HepG2 (cell line): ENCODE results near the gene EFNA2.

Experiments used
- NFE2L1 ChIP-seq: sonication (generic); formaldehyde crosslinking; IDR thresholded peaks from 2 replicates; pipeline ENCODE4 v1.4.0; 2020; ENCODE audit warnings: missing genetic modification reagents, mild to moderate bottlenecking, borderline replicate concordance
- NFIB ChIP-seq: sonication (generic); formaldehyde crosslinking; IDR thresholded peaks from 2 replicates; pipeline ENCODE4 v1.9.0; 2021; ENCODE audit warnings: missing genetic modification reagents, mild to moderate bottlenecking, borderline replicate concordance
- ZNF274 ChIP-seq: sonication (generic); formaldehyde crosslinking; IDR thresholded peaks from 2 replicates; pipeline ENCODE4 v1.5.1; 2020; ENCODE audit warnings: mild to moderate bottlenecking, missing genetic modification reagents

DNA sequence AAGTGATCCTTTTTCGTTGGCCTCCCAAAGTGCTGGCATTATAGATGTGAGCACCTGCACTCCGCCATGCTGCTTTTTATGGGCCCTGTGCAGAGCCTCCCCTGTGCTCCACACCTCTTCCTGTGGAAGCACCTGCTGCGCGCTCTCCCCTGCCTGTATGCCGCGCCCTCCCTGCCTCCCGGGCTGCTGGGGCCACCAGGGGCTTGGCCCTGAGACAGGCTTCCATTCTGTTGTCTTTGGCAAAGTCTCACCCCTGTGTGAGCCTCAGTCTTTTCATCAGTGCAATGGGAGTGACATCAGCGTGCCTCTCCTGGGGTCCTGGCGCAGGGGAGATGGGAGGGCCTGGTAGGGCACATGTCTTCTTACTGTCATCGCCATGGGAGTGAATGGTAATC lies 9.0 kb upstream of the EFNA2 start:
- no peak for TF ChIP-seq ZNF274 (CRISPR knock-in tag)
- TF ChIP-seq NFIB: no peak
- TF ChIP-seq NFE2L1: no peak
